ENCODE results near the gene FREM3. TPM values are rescaled to one million over a fixed set of nuclear protein-coding genes. Genes with fewer than 3 reads are reported as not detected.

FREM3 gene
- total RNA-seq, 3 donors from 2014 or later: not detected

GRCh38 chr4:143555676-143556075 lies 144.8 kb downstream of the FREM3 start:
- Histone ChIP-seq H3K4me1 (ENCODE audit: low read depth) (no peaks in the 10 kb centered on the region), H3K4me3 (no peak overlapping the region), H3K36me3 (ENCODE audit: low read depth) (no peaks in the 10 kb centered on the region), H3K9me3 (no peaks in the 10 kb centered on the region)
- TF ChIP-seq CTCF (IDR thresholded peaks at IDR 0.05): no peak
- intact Hi-C loops (cut with DNase I, micrococcal nuclease): no loop called here
- DNase-seq (no peak), ATAC-seq (no peak)

GRCh38 chr4:143554728-143555597 lies 145.5 kb downstream of the FREM3 start:
- Histone ChIP-seq H3K9me3 (no peaks in the 10 kb centered on the region), H3K36me3 (ENCODE audit: low read depth) (no peaks in the 10 kb centered on the region), H3K4me3 (no peak overlapping the region), H3K4me1 (ENCODE audit: low read depth) (no peaks in the 10 kb centered on the region)
- intact Hi-C loops (cut with DNase I, micrococcal nuclease): no loop called here
- no peak for TF ChIP-seq CTCF (IDR thresholded peaks at IDR 0.05)
- DNase-seq (no peak), ATAC-seq (no peak)

GRCh38 chr4:143549928-143550327 lies 150.5 kb downstream of the FREM3 start:
- TF ChIP-seq CTCF (IDR thresholded peaks at IDR 0.05): no peak
- Histone ChIP-seq H3K4me1 (ENCODE audit: low read depth) (no peaks in the 10 kb centered on the region), H3K9me3 (no peaks in the 10 kb centered on the region), H3K4me3 (no peak overlapping the region), H3K36me3 (ENCODE audit: low read depth) (no peaks in the 10 kb centered on the region)
- DNase-seq (no peak), ATAC-seq (no peak)
- intact Hi-C loops (cut with DNase I, micrococcal nuclease): no loop called here

- no peaks in the 10 kb centered on the region for H3K9me3 ChIP-seq
- intact Hi-C loops (cut with DNase I, micrococcal nuclease): no loop called here
These were observed 160.8 kb downstream of the FREM3 start for GRCh38 chr4:143539670-143540023.

GRCh38 chr4:143538979-143539669 lies 161.4 kb downstream of the FREM3 start:
- no peak for ATAC-seq
- Histone ChIP-seq H3K4me3 (no peak overlapping the region), H3K36me3 (ENCODE audit: low read depth) (peaks cover 4% of the 10 kb centered on the region), H3K9me3 (no peaks in the 10 kb centered on the region), H3K4me1 (ENCODE audit: low read depth) (no peaks in the 10 kb centered on the region)
- intact Hi-C loops (cut with DNase I, micrococcal nuclease): no loop called here
- TF ChIP-seq CTCF (IDR thresholded peaks at IDR 0.05): no peak
- DNase-seq: no peak

More at GRCh38 chr4:143539670-143540023, 160.8 kb downstream of the FREM3 start:
- DNase-seq (no peak), ATAC-seq (no peak)
- Histone ChIP-seq H3K4me3 (no peak overlapping the region), H3K36me3 (ENCODE audit: low read depth) (peaks cover 4% of the 10 kb centered on the region), H3K4me1 (ENCODE audit: low read depth) (no peaks in the 10 kb centered on the region)
- no peak for TF ChIP-seq CTCF (IDR thresholded peaks at IDR 0.05)
